Fibroblast of skin of right quadriceps (primary cell): Measurements from ENCODE around the gene RCBTB2.

ENCODE experiments used
- DNase-seq: peaks from one replicate; pipeline ENCODE4 v3.0.0-alpha.2; 2013

The RCBTB2 gene

DNA sequence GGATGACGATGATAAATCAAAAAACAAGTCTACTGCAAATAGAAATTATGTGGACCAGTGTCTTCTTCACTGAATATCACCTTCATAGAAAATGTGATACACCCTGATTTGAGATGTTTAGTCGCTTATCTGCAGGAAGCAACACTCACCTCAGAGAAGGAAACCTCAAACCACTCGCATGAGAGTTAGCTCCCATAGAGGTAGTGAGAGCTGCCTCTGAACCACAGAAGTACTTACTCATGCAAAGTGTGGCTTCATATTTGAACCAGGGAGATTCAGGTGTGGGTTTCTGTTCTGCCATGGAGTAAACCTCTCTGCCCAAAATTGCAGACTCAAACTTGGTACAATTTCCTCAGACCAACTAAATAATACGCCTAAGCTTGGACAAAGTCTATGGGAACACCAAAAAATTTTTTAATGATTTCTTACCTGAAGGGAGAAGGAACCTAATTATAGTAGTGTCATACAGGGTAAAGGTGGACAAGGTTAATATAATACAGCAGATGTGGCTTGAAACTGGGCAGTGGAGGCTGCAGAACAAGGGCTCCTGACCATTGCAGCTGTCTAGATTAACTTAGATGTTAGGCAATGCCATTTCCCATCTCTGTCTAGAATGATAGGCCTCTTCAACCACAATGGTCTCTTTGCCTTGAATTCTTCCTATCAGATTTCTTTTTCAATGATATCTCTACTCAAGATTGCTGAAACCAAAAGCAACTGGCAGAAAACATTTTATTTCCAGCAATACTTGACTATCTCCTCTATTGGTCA is 29.6 kb upstream of the RCBTB2 start:
- DNase-seq = no peak

- DNase-seq = no peak
Observed at GRCh38 chr13:48561466-48562235, 28.8 kb upstream of the RCBTB2 start.

DNA sequence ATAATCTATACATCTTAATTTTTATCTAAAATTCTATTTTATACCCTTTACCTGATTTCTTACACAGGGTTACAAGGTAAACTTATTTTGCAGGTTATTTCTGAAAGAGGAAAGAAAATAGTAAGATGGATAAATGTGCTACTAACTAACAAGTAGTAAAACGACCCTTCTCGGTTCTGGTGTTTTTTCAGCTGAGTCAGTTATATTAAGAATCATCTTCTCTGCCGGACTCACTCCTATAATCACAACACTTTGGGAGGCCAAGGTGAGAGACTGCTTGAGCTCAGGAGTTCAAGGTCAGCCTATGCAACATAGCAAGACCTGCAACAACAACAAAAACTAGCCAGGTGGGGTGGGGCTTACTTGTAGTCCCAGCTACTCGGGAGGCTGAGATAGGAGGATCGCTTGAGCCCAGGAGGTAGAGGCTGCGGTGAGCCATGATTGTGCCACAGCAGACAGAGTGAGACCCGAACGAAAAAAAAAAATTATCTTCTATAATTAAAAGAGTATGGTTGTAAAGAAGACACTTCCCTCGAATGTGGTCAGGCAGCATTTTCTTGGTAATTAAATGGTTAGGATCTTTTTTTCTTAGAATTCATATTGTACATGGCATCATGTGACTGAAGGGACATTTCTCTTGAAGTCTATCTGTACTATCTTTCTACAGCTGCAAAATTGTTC is 27.9 kb upstream of the RCBTB2 start:
- no peak for DNase-seq

GRCh38 chr13:48559638-48560320 is 26.9 kb upstream of the RCBTB2 start:
- DNase-seq = no peak

- DNase-seq = no peak
Observed at GRCh38 chr13:48556817-48557216, 23.9 kb upstream of the RCBTB2 start.

DNA sequence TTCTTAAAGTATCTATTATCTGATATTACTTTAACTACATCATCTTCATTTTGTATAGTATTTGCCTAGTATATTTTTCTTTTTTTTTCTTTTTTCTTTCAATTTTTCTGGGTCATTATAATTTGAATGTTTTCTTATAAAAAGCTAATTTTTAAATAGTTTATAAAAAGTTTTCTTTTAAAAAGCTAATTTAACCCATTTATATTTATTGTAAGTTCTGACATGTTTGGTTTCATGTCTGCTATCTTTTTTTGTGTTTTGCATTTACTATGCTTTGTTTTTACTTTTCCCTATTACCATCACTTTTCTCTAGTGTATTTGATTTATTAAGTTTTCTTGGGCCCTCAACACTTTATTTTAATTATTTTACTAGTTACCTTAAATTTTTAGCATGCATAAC is 22.6 kb upstream of the RCBTB2 start:
- no peak for DNase-seq

DNA sequence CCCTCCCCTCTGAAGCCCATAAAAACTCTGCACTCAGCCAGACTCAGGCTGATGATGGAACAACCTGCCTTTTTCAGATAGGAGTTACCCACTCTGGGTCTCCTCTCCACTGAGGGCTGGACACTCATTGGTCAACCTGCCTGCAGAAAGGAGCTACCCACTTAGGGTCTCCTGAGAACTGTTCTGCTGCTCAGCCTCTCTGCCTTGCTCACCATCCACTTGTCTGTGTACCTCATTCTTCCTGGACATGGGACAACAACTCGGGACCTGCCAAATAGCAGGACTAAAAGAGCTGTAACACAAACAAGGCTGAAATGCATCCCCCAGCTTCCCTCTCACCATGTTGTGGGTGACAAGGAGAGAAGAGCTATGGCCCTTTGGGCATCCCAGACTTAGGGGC is 18.4 kb upstream of the RCBTB2 start:
- DNase-seq = no peak

- no peak for DNase-seq
Observed at GRCh38 chr13:48549658-48550057, 16.8 kb upstream of the RCBTB2 start.

DNA sequence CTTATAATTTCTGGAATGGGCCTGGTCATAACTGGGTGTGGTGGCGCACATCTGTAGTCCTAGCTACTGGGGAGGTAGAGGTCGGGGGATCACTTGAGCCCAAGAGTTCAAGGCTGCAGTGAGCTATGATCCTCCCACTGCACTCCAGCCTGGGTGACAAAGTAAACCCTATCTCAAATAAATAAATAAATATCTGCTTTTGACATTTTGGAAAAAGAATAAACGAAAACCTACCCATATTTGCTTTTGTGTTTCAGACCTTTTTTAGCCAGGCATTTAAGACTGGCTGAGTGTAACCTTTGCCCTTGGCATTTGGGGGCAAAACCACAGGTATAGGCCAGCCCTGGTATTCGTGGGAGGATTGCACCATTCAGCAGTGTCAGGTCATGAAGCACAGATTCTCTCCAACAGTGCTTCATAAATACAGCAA is 14.8 kb upstream of the RCBTB2 start:
- no peak for DNase-seq

GRCh38 chr13:48545608-48546007 is 12.7 kb upstream of the RCBTB2 start:
- no peak for DNase-seq

GRCh38 chr13:48542581-48543341 is 9.9 kb upstream of the RCBTB2 start:
- peak; percentile 7 for DNase-seq

DNA sequence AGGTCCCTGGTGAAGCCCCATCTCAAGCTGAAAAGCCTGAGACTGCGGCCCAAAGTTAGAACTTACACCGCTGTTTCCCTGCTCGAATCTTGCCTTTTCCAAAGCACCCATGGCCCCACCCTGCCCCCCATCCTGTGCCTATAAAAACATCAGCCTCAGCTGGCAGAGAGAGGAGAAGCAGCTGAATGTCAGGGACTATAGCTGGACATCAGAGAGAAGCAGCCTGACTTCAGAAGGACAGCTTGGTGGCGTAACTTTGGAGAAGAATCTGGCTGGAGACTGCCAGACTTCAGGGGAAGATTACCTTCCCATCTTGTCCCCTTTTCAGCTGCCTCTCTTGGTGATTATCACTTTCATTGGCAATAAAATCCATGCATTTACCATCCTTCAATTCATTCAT is 9.3 kb upstream of the RCBTB2 start:
- no peak for DNase-seq

DNA sequence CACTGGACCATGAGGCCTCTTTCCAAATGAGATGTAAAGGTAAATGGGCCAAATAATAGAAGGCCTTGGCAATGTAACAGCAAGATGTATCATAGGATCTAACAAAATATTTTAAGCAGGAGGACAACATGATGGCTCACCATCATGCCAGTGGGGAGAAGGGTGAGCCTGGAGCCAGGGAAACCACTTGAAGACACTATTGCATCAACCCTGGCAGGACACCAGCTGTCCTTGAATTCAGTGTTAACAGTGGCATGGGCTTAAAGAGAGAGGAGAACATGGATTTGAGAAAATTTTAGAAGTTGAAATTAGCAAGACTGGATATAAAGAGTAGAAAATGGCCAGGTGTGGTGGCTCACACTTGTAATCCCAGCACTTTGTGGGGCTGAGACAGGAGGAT is 6.7 kb upstream of the RCBTB2 start:
- DNase-seq = no peak

DNA sequence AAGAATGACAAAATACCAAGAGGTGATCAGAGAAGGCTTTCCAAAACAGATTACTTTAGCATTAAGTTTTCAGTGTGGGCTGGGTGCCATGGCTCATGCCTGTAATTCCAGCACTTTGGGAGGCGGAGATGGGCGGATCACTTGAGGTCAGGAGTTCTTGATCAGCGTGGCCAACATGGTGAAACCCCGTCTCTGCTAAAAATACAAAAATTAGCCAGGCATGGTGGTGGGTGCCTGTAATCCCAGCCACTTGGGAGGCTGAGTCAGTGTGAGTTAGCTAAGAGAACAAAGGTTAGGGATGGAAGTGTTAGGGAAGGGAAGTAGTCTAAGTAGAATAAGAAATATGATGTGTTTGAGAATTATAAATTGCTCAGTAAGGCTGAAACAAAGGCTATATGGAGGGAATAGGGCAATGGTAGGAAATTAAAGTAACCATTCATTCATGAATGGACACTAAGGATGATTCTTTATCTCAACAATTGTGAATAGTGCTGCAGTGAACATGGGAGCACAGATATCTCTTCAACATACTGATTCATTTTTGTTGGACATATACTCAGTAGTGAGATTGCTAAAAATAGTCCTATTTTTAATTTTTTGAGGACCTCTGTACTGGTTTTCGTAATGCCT is 3.9 kb upstream of the RCBTB2 start:
- DNase-seq = no peak

GRCh38 chr13:48535766-48536165 is 2.9 kb upstream of the RCBTB2 start:
- DNase-seq = no peak

DNA sequence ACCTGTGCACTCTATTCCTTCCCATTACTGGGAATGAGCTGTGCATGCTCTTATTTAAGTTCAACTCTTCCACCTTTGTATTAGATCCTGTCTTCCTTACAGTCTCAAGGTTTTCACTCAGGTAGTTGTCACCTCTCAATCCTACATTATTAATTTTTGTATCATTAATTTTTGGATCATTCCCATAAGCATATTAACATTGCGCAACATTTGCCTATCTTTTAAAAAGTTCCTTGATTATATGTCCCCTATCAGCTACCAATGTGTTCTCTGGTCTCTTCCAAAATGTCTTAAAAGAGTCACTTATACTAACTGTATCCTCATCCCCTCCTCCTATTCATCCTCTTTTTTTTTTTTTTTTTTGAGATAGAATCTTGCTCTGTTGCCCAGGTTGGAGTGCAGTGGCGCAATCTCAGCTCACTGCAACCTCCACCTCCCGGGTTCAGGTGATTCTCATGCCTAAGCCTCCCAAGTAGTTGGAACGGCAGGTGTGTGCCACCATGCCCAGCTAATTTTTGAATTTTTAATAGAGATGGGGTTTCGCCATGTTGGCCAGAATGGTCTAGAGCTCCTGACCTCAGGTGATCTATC is 2.1 kb upstream of the RCBTB2 start:
- DNase-seq = no peak

DNA sequence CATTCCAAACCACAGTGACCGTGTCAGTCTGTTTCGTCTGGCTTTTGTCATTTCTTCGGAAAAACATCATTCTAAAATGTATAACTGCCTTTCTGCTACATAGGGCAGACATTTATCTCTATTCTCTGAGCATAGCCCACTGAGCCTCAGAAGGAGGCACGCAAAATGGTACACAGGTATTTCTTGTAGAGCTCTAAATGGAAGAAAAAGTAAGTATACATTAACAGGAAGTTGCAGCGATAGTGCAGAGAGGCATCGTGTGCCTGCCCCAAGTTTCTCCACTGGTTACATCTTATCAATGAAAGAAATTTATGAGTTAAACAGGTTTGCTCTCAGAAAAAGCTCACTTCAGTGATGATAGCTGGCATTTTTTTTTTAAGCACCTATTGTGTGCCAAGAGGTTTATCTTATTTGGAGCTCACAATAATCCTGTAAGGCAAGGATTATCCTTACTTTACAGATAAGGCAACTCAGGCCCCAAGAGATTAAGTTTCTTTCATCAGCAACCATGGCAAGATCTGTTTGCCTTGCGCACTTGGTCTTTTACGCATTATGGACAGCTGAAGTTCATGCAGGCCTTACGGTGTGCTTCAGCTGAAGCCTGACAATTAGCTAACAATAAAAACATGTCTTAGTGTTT is 1.2 kb upstream of the RCBTB2 start:
- no peak for DNase-seq

DNA sequence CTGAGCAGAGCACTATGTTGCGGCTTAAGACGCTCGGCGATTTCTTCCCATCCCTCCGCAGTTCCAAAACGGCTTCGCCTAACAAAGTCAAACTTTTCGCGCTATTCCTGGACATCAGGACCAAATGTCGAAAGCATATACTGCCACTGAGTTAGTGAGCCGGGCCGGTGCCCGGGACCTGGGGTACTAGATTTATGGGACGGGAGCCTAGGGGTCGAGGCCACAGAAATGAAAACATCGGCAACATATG is 699 bp downstream of the RCBTB2 start:
- peak; percentile 58 for DNase-seq

- no peak for DNase-seq
Observed at GRCh38 chr13:48531416-48532255, 1.2 kb downstream of the RCBTB2 start.

DNA sequence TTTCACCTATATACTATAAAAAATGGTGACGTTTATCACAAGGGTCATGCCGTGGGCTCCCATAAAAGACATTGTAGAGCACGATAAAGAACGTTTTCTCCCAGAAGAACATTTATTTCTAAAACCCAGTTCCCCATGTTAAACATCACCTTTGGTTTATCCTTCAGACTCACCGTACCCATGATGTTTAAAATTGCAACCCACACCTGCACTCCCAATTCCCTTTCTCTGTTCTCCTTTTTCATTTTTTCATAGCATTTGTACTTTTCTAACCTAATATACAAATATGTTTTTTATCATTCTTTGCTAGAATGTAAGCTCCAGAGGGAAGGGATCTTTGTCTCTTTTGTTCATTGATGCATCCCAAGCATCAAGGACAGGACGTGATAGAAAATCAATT is 2.0 kb downstream of the RCBTB2 start:
- DNase-seq = no peak
